Activated T-cell treated with anti-CD3 and anti-CD28 coated beads, Interleukin-2, amount 50 U/mL, for 72 hours (primary cell): ENCODE data around the gene TRPV6. TPM values are rescaled to one million over a fixed set of nuclear protein-coding genes. Genes with fewer than 3 reads are reported as not detected.

Experiments used
- ATAC-seq, 2 donors: fragments of 150-1000 bp; cut with Tn5 transposase; replicated peaks in 1 of 2; 2 replicates each; pipeline ENCODE4 v1.10.0; 2021; ENCODE audit warnings: moderate library complexity in 2 of 2, mild to moderate bottlenecking in 1 of 2
- DNase-seq, 2 donors: peaks; one replicate each; pipeline ENCODE4 v3.0.0; 2021 to 2022; ENCODE audit warnings: mixed read lengths in 1 of 2
- H3K27ac Mint-ChIP-seq: one replicate; pipeline ENCODE4 v1.8.0; 2022; ENCODE audit warnings: mild to moderate bottlenecking, moderate library complexity, mixed read lengths
- H3K27me3 Mint-ChIP-seq: one replicate; pipeline ENCODE4 v1.8.0; 2022; ENCODE audit warnings: low read depth, mixed read lengths
- H3K36me3 Mint-ChIP-seq, 2 donors: one replicate each; pipeline ENCODE4 v1.8.0; 2022; ENCODE audit warnings: mixed read lengths in 2 of 2, mild to moderate bottlenecking in 1 of 2; ENCODE audit not compliant: insufficient read depth in 2 of 2
- H3K4me1 Mint-ChIP-seq: one replicate; pipeline ENCODE4 v1.8.0; 2022; ENCODE audit warnings: low read depth, mixed read lengths
- H3K4me3 Mint-ChIP-seq, 2 donors: one replicate each; pipeline ENCODE4 v1.8.0; 2022; ENCODE audit warnings: mild to moderate bottlenecking in 2 of 2, mixed read lengths in 2 of 2, moderate library complexity in 2 of 2
- H3K9me3 Mint-ChIP-seq, 2 donors: one replicate each; pipeline ENCODE4 v1.8.0; 2022; ENCODE audit warnings: mixed read lengths in 2 of 2
- total RNA-seq, 2 donors: library from RNA; stranded (reverse); gene quantifications; one replicate each; pipeline ENCODE4 v1.2.3, GENCODE V29; 2022

The TRPV6 gene
- total RNA-seq, 2 donors from 2014 or later: 0.05 TPM; not detected in 1

DNA sequence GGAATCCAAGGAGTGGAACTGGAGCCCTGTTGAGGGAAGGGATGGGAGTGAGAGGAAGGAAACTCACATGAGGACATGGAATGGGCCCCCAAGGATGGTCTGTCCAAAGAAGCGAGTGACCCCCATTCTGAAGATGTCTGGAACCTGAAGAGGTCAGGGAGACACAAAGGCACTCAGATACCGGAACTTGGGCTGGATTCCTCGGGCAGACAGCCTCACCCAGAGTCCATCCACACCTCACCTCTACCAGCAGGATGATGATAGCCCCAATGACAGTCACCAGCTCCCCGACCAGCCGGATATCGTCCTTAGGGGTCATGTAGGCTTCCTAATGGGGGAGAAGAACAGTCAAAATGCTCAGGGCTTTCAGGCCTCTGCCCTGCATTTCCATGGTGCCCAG is 10.7 kb downstream of the TRPV6 start:
- DNase-seq (no peak), ATAC-seq (no peak)
- Mint-ChIP-seq H3K27me3 (no peaks in the 10 kb centered on the region), H3K4me3 (no peak overlapping the region), H3K9me3 (no peaks in the 10 kb centered on the region), H3K36me3 (no peaks in the 10 kb centered on the region), H3K27ac (no peak overlapping the region), H3K4me1 (no peaks in the 10 kb centered on the region)

DNA sequence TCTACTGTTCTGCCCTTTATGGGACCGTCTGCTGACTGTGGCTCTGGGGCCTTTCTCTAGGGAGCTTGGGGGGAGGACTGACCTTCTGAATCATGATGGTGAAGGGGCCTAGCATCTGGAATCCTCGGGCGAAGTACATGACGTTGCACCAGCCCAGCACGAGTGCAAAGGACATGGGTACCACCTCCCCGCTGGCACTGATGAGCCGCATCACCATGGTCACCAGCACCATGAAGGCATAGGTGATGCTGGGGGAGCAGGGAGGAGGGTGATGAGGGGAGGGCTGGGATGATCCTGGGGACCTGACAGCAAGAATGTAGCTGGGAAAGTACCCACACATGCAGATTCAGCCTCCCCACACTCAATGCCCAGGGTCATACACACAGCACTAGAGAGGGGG is 11.1 kb downstream of the TRPV6 start:
- Mint-ChIP-seq H3K27me3 (no peaks in the 10 kb centered on the region), H3K9me3 (no peaks in the 10 kb centered on the region), H3K36me3 (no peaks in the 10 kb centered on the region), H3K4me1 (no peaks in the 10 kb centered on the region), H3K4me3 (no peak overlapping the region), H3K27ac (no peak overlapping the region)
- no peak for DNase-seq
- no peak for ATAC-seq

DNA sequence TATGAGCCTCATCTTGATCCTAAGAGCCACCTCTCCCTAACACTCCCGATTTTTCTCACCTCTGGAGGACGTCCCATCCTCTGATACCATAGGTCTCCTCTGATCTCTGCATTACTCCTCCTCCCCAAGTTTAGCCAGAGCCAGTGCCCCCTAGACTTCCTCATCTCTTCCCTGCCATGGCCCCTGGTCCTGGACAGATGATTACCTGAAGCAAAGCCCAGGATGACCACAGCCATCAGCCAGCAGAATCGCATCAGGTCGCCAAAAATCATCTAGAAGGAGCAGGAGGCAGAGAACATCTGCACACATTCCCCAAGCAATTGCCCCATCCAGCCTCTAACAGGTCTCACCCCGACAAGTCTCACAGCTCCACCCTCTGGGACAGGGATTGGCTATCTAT is 11.7 kb downstream of the TRPV6 start:
- H3K27ac Mint-ChIP-seq: no peak overlapping the region
- DNase-seq: no peak
- H3K4me3 Mint-ChIP-seq: no peak overlapping the region
- ATAC-seq: no peak
- no peaks in the 10 kb centered on the region for H3K36me3 Mint-ChIP-seq
- no peaks in the 10 kb centered on the region for H3K9me3 Mint-ChIP-seq
- H3K4me1 Mint-ChIP-seq: no peaks in the 10 kb centered on the region
- no peaks in the 10 kb centered on the region for H3K27me3 Mint-ChIP-seq

DNA sequence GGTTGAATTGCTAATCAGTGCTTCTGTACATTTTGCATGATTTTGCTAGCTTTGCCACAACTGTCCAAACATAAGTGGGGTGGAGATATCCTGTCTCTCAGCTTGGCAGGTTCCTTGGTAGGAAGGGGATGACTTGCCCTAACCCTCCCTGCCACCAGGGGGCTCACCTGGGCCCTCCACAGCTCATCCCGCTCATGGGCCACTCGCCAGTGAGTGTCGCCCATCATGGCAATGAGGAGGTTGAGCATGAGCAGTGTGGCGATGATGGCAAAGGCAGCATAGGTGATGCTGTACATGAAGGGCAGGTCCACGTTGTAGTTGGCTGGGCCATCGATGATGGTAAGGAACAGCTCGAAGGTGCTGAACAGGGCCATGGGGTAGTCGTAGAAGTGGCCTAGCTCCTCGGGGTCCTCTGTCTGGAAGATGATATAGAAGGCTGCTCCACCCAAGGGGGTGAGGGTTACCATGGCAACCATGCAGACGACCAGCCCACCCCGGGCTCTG is 12.2 kb downstream of the TRPV6 start:
- Mint-ChIP-seq H3K9me3 (no peaks in the 10 kb centered on the region), H3K4me1 (no peaks in the 10 kb centered on the region), H3K27me3 (no peaks in the 10 kb centered on the region), H3K27ac (no peak overlapping the region), H3K36me3 (no peaks in the 10 kb centered on the region), H3K4me3 (no peak overlapping the region)
- peak; percentile 45 to 56 for ATAC-seq
- DNase-seq: peak; percentile 38 to 41

DNA sequence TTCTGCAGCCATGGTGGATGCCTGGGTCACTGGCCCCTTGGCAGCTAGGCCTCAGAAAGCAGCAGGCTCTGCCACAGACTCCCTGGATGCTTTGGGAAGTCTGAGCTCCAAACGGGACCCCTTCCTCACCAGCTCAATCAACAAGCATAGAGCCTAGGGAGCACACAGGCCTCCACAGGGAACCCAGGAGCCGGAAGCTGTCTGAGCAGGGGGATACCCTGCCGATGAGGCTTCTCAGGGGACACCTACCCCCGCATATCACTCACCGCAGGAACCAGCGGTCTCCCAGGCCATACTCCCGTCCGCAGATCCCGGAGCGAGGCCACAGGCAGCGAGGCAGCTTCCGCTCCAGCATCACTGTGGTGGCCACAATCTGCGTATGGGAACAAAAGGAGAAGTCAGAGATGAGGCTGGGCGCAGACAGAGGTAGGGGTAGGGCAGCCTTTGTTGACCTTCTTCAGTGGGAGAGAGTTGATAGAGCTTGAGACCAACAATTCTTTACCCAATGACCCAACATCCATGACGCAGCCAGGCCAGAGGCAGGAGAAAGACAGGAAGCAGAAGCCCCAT is 13.4 kb downstream of the TRPV6 start:
- Mint-ChIP-seq H3K4me1 (no peaks in the 10 kb centered on the region), H3K9me3 (no peaks in the 10 kb centered on the region), H3K27ac (no peak overlapping the region), H3K36me3 (no peaks in the 10 kb centered on the region), H3K4me3 (no peak overlapping the region), H3K27me3 (no peaks in the 10 kb centered on the region)
- ATAC-seq (no peak), DNase-seq (no peak)

DNA sequence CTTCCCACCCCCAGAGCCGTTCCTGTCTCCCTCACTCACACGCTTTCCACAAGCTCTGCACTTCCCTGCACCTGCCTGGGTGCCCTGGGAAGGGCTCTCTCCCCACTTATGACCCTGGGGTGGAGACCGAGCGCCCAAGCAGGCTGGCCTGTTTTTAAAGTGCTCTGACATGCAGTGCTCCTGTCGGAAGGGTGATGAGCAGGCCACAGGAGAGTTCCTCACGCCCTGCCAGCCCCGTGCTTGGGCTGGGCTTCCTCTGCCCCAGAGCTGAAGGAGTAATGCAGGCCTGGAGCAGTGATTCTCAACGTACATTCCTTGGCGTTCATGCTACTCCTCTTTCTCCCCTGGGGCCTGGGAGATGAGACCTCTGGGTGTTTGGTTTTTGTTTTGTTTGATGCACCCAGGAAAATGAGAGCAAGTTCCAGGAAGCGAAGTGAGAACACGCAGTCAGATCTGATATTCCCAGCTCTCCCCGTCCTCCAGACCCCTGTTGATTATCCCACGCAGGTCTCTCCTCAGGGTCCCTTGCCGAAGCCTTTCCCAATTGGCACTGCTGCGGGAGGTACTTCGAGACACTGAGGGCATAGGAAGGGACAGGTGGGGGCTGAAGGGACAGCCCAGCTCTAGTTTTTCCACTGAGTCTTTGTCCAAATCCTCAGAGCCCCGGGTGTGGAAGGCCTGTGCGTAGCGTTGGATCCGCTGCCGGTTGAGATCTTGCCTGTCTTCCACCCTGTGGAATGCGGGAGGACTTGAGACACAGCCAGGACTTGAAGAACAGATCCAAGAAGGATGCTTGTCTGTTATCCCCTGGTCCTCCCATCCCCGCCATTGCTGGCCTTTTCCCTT is 14.1 kb downstream of the TRPV6 start:
- ATAC-seq (no peak), DNase-seq (no peak)
- H3K27ac Mint-ChIP-seq: no peak overlapping the region
- H3K4me3 Mint-ChIP-seq: no peak overlapping the region
- no peaks in the 10 kb centered on the region for H3K27me3 Mint-ChIP-seq
- no peaks in the 10 kb centered on the region for H3K9me3 Mint-ChIP-seq
- no peaks in the 10 kb centered on the region for H3K36me3 Mint-ChIP-seq
- no peaks in the 10 kb centered on the region for H3K4me1 Mint-ChIP-seq

DNA sequence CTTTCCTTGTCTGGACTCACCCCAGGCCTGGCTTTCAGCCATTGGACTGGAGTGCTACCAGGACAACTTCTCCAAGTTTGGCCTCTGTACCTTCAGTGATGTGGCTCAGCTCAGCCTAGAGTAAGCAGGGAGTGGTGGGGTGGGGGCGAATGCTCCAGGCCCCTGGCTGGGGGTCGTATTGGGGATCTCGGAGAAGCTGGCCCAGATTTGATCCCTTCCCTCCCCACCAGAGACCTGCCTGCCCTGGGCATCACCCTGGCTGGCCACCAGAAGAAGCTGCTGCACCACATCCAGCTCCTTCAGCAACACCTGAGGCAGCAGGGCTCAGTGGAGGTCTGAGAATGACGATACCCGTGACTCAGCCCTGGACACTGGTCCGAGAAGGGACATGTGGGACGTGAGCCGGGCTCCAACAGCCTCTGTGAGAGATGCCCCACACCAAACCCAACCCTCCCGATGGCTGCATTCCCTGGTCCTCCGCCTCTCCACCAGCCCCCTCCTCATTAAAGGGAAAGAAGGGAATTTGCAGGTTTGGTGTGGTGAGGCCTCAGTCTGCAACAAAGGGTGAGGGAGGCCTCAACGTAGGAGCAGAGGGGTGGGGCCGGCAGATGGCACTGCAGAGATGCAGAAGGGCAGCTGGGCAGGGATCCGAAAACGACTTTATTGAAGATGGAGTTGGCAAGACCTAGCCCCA is 14.8 kb downstream of the TRPV6 start:
- Mint-ChIP-seq H3K27ac (no peak overlapping the region), H3K4me3 (no peak overlapping the region), H3K27me3 (no peaks in the 10 kb centered on the region), H3K36me3 (no peaks in the 10 kb centered on the region), H3K9me3 (no peaks in the 10 kb centered on the region), H3K4me1 (no peaks in the 10 kb centered on the region)
- DNase-seq: no peak
- no peak for ATAC-seq

DNA sequence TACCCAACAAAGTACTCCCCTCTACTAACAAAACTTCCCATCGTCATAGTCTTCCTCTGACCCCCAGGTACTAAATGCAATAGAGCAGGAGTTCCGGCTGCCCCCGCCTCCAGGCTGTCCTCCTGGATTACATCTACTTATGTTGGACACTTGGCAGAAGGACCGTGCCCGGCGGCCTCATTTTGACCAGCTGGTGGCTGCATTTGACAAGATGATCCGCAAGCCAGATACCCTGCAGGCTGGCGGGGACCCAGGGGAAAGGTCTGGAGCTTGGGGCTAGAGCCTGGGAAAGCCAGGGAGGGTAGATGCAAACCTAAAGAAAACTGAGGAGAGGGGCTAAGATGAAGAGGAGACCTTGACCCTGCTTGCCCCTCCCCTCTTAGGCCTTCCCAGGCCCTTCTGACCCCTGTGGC is 15.4 kb downstream of the TRPV6 start:
- Mint-ChIP-seq H3K4me3 (no peak overlapping the region), H3K9me3 (no peaks in the 10 kb centered on the region), H3K36me3 (no peaks in the 10 kb centered on the region), H3K4me1 (no peaks in the 10 kb centered on the region), H3K27me3 (no peaks in the 10 kb centered on the region), H3K27ac (no peak overlapping the region)
- ATAC-seq: no peak
- no peak for DNase-seq

DNA sequence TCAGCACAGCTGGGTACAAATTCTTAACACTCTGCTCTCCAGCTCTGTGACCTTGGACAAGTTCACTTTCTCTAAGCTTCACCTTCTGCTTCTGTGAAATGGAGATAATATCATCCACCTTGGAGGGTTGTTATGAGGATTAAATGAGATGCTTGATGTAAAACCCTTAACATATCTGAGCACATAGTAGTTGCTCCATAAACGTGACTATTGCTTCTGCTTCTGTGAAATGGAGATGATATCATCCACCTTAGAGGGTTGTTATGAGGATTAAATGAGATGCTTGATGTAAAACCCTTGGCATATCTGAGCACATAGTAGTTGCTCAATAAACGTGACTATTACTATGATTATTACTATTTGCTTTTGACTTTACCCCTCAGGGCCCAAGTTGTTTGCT is 16.1 kb downstream of the TRPV6 start:
- ATAC-seq (no peak), DNase-seq (no peak)
- no peaks in the 10 kb centered on the region for H3K9me3 Mint-ChIP-seq
- H3K27me3 Mint-ChIP-seq: no peaks in the 10 kb centered on the region
- H3K4me1 Mint-ChIP-seq: no peaks in the 10 kb centered on the region
- no peak overlapping the region for H3K4me3 Mint-ChIP-seq
- no peaks in the 10 kb centered on the region for H3K36me3 Mint-ChIP-seq
- H3K27ac Mint-ChIP-seq: no peak overlapping the region

DNA sequence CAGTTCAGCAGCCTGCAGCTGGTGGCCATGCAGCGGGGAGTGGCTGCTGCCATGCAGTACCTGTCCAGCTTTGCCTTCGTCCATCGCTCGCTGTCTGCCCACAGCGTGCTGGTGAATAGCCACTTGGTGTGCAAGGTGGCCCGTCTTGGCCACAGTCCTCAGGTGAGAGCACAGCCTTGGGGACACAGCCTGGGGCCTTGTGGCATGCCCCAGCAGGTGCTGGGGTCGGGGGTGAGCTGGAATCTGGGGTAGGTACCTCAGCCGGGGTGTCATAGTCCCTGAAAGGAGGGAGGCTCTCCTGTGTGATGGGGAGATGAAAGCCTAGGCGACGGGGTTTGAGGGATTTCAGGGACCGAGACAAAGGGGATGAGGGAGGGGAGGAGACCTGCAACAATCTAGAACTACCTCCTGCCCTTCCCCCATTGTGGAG is 16.5 kb downstream of the TRPV6 start:
- H3K4me3 Mint-ChIP-seq: no peak overlapping the region
- H3K27ac Mint-ChIP-seq: no peak overlapping the region
- no peak for DNase-seq
- no peak for ATAC-seq
- H3K36me3 Mint-ChIP-seq: no peaks in the 10 kb centered on the region
- H3K9me3 Mint-ChIP-seq: no peaks in the 10 kb centered on the region
- H3K4me1 Mint-ChIP-seq: no peaks in the 10 kb centered on the region
- no peaks in the 10 kb centered on the region for H3K27me3 Mint-ChIP-seq

DNA sequence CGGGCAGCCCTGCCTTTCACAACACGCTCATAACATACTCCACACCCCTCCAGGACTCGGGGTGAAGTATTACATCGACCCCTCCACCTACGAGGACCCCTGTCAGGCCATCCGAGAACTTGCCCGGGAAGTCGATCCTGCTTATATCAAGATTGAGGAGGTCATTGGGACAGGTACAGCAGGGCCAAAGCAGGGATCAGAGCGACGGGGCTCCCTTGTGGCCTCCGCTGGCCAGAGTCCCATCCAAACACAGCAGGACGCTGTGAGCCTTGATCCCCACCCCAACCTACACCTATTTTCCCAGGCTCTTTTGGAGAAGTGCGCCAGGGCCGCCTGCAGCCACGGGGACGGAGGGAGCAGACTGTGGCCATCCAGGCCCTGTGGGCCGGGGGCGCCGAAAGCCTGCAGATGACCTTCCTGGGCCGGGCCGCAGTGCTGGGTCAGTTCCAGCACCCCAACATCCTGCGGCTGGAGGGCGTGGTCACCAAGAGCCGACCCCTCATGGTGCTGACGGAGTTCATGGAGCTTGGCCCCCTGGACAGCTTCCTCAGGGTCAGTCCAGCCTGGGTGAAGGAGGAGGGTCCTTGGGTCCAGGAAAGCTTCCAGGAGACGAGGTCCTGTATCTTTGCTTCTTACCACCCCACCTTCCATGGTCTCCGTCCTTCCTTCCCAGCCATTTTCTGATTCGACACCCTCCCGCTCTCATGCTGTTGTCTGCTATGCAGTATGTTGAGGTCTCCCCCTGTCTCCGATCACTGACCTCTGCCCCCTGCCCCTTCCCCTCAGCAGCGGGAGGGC is 17.2 kb downstream of the TRPV6 start:
- Mint-ChIP-seq H3K4me3 (no peak overlapping the region), H3K9me3 (no peaks in the 10 kb centered on the region), H3K36me3 (no peaks in the 10 kb centered on the region), H3K4me1 (no peaks in the 10 kb centered on the region), H3K27ac (no peak overlapping the region), H3K27me3 (no peaks in the 10 kb centered on the region)
- ATAC-seq (no peak), DNase-seq (no peak)

DNA sequence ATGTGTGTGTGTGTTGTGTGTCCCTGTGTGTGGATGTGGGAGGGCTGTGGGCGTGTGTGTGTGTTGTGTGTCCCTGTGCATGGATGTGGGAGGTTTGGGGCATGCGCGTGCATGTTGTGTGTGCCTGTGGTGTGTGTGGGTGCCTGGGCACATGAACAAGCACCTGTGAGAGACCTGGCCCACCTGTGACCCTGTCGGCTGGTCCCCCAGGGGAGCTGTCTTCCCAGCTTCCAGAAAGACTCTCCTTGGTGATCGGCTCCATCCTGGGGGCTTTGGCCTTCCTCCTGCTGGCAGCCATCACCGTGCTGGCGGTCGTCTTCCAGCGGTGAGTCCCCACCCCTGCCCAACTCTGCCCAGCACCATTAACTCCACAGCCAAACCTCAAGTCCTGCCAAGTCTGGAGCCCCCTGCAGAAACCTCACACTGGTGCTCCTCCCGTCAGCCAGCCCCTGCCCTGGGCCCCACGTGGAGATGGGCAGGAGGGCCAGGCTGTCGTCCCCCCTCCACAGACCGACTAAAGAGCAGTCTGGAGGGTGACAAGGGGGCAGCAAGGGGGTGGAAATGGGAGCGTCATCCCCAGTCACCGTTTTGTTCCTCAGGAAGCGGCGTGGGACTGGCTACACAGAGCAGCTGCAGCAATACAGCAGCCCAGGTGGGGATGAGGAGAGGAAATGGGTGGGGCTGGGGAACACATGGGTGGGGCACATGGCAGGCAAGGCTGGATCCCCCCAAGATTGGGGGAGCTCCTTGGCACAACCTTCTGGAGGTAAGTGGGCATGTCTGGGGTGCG is 18.0 kb downstream of the TRPV6 start:
- Mint-ChIP-seq H3K9me3 (no peaks in the 10 kb centered on the region), H3K27ac (no peak overlapping the region), H3K36me3 (no peaks in the 10 kb centered on the region), H3K4me3 (no peak overlapping the region), H3K4me1 (no peaks in the 10 kb centered on the region), H3K27me3 (no peaks in the 10 kb centered on the region)
- DNase-seq (no peak), ATAC-seq (no peak)
